HK-2 (cell line): ENCODE results near the gene ARMH1.
"Not testable (repeated sequence)": the region's sequence is repeated elsewhere in the genome, so short reads cannot be mapped to it uniquely, and the experiment has no call there.

Experiments used
- DNase-seq: peaks from one replicate; pipeline ENCODE4 v3.0.0-alpha.2; 2018; ENCODE audit not compliant: unreplicated experiment

ARMH1 gene

DNA sequence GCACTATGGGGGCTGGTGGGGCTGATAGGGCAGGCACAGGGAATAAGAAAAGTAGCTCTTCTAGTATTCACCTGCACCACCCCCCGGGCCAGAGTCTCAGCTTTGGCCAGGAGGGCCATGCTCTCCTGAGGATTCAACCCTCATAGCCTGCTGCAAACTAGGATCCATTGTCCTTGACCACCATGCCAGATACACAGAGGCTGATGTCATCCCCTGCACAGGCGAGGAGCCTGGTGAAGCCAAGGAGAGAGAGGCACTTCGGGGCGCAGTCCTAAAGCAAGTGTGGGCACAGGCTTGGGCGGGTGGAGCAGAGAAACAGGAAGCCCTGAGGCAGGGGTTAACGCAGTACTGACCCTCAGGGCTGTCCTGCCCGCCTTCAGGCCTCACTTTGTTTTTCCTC lies 29.7 kb upstream of the ARMH1 start:
- DNase-seq = no peak

- no peak for DNase-seq
Observed at GRCh38 chr1:44645476-44646244, 28.9 kb upstream of the ARMH1 start.

- DNase-seq = no peak
Observed at GRCh38 chr1:44646261-44647110, 28.0 kb upstream of the ARMH1 start.

GRCh38 chr1:44647896-44648295 lies 26.6 kb upstream of the ARMH1 start:
- DNase-seq = no peak

DNA sequence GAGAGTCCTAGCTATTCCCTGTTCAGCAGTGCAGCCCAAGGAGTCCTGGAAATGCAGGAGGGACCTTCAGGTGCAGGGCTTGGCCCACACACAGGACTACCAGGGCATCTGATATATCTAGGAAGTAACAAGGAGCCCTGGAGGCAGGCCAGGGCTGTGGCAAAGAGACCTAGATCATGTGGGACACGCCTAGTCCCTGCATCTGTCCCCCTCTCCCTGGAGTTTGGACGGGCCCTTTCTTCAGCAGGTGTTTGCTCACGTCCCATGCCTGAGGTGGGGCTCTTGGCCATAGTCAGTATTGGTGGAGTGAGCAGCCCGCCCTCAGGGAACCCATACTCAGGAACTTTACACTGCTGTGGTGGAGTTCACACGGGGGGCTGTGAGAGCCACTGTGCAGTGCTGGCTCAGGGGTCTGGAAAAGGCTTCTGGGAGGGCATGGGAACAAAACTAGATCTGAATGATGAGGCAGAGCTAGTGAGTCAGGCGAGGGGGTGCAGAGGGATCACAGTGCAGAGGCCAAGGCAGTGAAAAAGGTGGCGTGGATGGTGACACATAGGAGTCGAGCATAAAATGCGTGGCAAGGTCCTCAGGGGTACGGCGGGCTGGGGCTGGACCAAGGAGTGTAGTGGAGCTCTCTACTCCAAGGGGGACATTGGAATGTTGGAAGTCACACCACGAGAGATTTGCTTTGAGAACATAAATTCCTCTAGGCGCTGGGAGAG lies 25.8 kb upstream of the ARMH1 start:
- DNase-seq = no peak

DNA sequence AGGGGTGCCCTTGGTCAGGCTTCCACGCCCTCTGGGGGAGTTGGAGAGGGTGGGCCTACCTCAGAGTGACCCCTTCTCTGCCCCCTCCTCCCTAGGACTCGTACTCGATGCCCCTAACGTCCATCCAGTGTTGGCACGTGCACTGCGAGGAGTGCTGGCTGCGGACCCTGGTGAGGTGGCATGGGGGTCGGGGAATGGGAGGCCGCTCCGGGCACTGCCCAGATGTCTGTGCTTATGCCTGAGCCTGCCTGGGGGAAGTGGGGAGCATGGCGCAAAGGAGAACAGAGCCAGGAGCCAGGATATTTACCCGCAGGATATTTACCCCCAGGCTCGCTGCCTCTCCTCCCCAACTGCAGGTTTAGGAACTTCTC lies 24.7 kb upstream of the ARMH1 start:
- DNase-seq = no peak

GRCh38 chr1:44650159-44650831 lies 24.2 kb upstream of the ARMH1 start:
- no peak for DNase-seq

GRCh38 chr1:44651069-44651468 lies 23.4 kb upstream of the ARMH1 start:
- DNase-seq = no peak

GRCh38 chr1:44652445-44653106 lies 21.9 kb upstream of the ARMH1 start:
- DNase-seq = peak; percentile 76

DNA sequence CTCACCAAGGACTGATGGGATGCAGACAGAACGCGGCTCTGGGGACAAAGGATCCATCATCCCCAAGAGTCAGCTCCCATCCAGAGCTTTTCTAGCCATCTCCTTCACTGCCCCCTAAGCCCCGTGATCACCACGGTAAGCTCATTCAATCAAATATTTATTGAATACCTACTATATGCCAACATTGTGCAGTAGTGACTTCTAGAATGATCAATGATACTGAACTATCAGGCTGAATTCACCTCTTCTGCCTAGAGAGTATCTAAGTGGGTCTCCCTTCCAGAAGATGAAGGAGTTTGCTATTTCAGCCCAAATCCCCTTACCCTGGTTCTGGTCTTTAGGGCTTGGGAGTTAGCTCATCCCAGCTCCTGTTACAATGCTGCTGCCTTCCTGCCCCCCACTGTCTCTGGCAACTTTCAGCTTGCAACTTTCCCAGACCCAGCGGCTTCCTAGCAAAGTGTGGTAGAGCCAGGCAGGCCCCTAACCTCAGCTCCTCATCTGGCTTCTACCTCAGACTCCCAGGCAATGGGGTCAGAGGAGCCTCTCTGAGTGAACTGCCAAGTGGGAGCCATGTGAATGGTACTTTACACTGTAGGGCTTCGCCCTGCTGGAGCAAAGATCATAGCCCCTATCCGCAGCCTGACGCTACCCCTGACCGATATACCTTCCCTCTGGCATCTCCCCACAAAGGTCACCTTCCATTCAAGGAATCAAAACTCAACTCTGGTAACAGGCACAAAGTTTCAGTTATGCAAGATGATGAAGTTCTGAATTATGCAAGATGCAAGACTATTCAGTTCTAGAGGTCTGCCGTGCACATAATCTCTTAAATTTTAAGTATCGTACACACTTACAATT lies 21.2 kb upstream of the ARMH1 start:
- no peak for DNase-seq

DNA sequence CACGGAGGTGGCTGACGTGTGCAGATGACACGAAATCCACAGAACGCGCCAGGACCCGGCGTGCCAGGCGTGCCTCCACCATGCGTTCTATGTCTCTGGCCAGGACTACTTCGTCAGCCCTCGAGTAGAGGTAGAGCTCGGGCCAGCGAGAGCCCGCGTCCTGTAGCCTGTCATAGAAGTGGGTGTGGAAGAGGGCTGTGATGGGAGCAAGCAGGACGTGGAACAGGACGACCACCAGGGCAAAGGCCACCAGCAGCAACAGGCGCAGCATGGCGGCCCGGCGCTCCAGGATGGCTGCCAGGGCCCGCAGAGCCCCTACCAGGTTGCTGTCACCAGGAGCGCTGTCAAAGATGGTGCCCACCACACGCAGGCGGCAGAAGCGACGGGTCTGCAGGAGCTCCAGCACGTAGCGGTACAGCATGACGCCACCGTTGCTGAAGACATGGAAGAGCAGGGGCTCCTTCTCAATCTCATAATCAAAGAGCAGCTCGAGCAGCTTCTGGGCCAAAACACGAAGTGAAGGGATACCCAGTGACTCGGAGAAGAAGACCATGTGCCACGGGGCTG lies 19.8 kb upstream of the ARMH1 start:
- DNase-seq = no peak

GRCh38 chr1:44655609-44656008 lies 18.9 kb upstream of the ARMH1 start:
- peak; percentile 26 for DNase-seq

DNA sequence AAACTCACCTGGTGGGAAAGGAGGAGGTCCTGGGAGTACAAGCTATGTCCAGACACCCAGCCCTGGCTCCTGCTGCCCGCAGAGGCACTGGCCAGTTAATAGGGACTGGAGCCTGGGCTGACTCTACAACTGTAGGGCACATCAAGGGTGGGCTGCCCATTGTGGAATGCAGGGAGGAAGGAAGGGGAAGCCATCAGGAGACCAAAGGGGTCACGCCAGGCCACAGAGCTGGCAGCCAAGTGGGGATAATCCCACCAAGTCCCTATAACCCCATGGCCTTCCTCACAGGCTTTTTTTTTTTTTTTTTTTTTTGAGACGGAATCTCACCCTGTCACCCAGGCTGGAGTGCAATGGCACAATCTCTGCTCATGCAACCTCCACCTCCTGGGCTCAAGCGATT lies 14.9 kb upstream of the ARMH1 start:
- no peak for DNase-seq

GRCh38 chr1:44660176-44660575 lies 14.3 kb upstream of the ARMH1 start:
- DNase-seq = no peak

GRCh38 chr1:44661781-44662682 lies 12.5 kb upstream of the ARMH1 start:
- DNase-seq = no peak

- DNase-seq = no peak
Observed at GRCh38 chr1:44662683-44663030, 11.9 kb upstream of the ARMH1 start.

- DNase-seq = no peak
Observed at GRCh38 chr1:44663417-44663816, 11.1 kb upstream of the ARMH1 start.

DNA sequence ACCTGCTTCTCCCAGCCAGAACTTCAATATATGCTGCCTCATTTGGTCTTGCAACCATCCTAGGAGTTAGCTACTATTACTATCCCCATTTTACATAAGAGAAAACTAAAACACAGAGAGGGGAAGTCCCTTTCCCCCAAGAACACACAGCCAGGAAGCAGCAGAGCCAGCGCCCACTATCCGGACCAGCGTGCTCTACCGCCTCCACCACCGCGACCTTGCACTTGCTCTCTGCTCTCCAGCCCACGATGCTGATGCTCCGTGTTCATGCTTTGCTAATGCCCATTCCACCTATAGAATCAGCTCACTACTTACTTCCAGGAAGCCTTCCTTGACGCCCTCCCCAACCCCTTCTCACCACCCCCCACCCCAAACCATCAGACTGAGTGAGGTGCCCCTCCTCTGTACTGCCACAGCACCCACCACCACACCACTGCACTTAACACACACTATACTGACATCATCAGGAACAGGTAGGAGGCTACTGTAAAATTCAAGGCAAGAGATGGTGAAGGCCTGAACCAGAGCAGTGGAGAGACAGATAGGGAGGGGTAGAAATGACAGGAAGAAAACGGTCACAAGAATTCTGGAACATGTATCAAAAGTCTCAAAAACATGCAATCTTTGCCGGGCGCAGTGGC lies 9.7 kb upstream of the ARMH1 start:
- DNase-seq = no peak

- not testable (repeated sequence) for DNase-seq
Observed at GRCh38 chr1:44666719-44667118, 7.8 kb upstream of the ARMH1 start.
